Stimulated activated CD8-positive, alpha-beta memory T cell treated with anti-CD3 and anti-CD28 coated beads, Interleukin-2, amount 100 ng/mL, for 48 hours (primary cell): ENCODE measurements around the gene PITPNC1.
"Not testable (repeated sequence)": the region's sequence is repeated elsewhere in the genome, so short reads cannot be mapped to it uniquely, and the experiment has no call there.

Experiments
- DNase-seq, 2 donors: peaks; one replicate each; pipeline ENCODE4 v3.0.0-alpha.2; 2020; ENCODE audit warnings: low read depth in 2 of 2

PITPNC1 gene

GRCh38 chr17:67487506-67487905 is 110.4 kb downstream of the PITPNC1 start:
- no peak for DNase-seq

DNA sequence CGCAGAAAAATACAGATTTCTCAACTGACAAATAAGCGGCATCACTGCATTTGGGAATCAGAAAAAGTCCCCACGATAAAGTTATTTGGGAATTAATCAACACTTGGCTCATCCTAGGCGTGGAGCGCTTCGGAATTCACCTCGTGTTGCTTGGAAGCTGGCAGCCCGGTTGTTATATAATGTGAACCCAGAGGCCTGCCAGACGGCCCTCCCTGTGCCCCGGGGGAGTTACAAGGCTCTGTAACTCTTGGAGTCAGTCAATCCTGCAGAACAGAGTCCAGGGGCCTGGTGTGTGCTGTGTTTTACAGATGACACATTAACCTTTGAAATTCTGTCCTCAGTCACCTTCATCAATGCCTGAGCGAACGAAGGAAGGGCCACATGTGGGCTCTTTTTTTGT is 111.1 kb downstream of the PITPNC1 start:
- no peak for DNase-seq

GRCh38 chr17:67488768-67489167 is 111.7 kb downstream of the PITPNC1 start:
- no peak for DNase-seq

GRCh38 chr17:67489273-67489672 is 112.2 kb downstream of the PITPNC1 start:
- DNase-seq, result no peak

DNA sequence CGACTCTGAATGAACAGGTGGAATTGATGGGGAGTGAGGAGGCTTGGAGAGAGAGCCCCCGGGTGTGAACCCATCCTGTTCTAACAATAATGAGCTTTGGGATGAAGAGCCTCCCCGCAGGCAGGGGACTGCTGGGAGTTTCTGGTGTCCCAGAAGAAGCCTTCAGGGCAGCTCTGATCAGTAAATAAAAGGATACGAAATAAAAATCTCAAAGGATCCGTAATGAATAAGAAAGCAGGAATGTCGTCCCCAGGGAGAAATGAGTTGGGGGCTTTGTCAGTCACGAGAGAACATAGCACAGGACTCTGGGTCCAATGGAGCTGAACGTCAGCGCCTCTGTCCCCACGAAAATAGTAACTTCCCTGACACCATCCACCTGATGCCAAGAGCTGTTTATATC is 113.4 kb downstream of the PITPNC1 start:
- DNase-seq, result no peak

- DNase-seq, result no peak
These were observed 114.1 kb downstream of the PITPNC1 start for GRCh38 chr17:67491009-67491680.

DNA sequence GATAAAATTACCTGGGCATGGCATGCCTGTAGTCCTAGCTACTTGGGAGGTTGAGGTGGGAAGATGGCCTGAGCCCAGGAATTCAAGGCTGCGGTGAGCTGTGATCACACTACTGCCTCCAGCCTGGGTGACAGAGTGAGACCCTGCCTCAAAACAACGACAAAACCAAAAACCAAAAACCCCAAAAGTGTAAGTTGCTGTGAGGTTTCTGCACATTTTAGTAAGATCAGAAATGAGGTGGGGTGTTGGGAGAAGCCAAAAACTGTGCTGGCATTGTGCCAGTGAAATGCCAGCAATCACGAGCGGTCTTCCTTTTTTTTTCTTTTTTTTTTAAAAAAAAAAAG is 114.6 kb downstream of the PITPNC1 start:
- no peak for DNase-seq

DNA sequence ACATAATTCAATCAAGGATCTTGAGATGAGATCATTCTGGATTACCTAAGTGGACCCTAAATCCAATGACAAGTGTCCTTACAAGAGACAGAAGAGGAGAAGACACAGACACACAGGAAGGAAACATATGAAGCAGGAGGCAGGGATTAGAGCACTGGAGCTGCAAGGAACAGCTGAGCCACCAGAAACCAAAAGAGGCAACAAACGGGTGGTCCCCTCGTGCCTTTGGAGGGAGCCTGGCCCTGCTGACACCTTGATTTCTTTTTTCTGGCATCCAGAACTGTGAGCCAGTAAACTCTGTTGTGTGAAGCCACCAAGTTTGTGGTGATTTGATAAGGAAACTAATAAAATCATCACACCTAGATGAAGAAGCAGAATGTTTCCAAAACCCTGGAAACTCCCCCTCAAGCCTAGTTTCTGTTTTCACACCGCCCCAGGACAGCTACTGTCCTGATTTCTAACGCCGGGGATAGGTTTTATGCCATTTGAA is 115.2 kb downstream of the PITPNC1 start:
- no peak for DNase-seq

- no peak for DNase-seq
These were observed 115.9 kb downstream of the PITPNC1 start for GRCh38 chr17:67492824-67493517.

DNA sequence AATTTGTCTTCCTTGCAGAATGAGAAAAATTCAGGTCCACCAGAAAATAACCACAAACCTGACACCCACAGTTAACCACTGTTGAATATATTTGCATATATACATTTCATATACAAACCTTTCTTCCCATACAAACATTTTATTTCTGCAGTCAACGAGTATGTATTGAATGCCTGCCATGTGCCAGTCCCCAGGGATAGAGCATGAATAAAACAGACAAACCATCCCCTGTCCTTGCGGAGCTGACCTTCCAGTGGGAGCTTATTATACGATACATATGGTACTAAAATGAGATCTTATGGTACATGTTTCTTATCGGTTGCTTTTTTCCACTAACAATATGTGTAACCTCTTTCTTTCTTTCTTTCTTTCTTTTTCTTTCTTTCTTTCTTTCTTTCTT is 116.7 kb downstream of the PITPNC1 start:
- DNase-seq, result no peak

- not testable (repeated sequence) for DNase-seq
These were observed 118.5 kb downstream of the PITPNC1 start for GRCh38 chr17:67495534-67495933.

GRCh38 chr17:67496286-67496685 is 119.2 kb downstream of the PITPNC1 start:
- no peak for DNase-seq

GRCh38 chr17:67499685-67500084 is 122.6 kb downstream of the PITPNC1 start:
- no peak for DNase-seq

DNA sequence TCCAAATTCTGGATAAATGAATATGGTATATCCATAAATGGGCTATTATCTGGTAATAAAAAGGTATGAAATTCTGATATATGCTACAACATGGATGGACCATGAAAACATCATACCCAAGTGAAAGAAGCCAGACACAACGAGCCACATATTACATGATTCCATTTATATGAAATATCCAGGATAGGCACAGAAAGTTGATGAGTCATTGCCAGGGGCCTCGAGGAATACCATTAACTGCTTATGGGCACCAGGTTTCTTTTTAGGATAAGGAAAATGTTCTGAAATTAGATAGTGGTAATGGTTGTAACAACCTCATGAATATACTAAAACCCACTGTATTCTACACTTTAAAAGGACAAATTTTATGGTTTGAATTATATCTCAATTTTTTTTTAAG is 123.2 kb downstream of the PITPNC1 start:
- no peak for DNase-seq

DNA sequence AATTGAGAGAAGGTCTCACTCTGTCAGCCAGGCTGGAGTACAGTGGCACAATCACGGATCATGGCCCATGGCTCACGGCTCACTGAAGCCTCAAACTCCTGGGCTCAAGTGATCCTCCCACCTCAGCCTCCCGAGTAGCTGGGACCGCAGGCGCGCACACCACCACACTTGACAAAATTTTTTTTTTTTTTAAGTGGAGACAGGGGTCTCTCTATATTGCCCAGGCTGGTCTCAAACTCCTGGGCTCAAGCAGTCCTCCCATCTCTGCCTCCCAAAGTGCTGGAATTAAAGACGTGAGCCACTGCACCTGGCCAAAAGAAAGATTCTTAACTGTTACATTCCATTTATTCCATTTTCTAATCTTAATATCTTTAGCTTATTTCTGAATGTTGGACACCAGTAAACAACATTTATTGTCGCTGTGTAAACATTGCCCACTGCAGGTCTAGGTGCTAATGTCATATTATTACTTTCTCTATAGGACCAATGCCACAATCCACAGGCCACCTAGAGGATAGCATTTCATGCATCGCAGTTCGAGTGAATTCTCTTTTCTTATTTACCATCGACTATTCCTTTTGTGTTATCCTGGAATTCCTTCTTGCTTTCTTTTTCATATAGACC is 123.7 kb downstream of the PITPNC1 start:
- no peak for DNase-seq

DNA sequence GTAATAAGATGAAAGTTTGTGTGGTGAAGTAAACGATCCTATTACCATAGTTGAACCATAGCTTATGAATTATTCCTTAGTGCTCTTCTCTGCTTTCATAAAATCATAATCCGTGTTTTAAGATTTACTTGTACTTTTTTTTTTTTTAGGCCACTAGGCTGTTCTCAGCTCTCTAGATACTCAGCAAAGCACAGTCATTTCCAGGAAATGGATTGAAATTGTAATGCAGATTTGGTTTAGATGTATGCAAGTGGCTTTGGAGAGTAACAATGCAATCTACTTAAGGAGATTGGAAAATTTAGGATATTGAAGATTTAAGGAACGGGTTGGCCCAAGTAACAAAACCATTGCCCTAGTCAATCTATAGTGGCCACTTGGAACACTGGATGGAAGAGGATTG is 125.1 kb downstream of the PITPNC1 start:
- DNase-seq, result no peak

GRCh38 chr17:67503184-67503583 is 126.1 kb downstream of the PITPNC1 start:
- peak in 1 of 2 donors; percentile 10 for DNase-seq

DNA sequence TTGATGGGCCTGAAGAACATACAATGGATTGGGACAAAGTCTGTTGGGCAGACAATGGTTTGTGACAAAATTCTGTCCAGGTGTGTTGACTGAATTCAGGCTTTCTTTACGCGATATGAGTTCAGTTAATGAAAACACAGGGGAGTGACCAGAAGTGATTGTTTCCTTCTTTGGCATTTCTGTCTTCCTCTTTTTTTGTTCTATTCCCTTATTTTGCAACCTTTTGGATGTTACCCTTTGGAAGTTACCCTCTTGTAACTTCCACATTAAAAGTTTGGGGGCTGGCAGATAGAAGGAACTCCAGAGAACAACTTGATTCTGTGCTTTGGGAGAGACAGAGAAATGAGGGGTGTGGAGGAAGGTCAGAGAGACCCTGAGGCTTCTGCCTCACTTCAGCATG is 126.7 kb downstream of the PITPNC1 start:
- DNase-seq, result no peak

DNA sequence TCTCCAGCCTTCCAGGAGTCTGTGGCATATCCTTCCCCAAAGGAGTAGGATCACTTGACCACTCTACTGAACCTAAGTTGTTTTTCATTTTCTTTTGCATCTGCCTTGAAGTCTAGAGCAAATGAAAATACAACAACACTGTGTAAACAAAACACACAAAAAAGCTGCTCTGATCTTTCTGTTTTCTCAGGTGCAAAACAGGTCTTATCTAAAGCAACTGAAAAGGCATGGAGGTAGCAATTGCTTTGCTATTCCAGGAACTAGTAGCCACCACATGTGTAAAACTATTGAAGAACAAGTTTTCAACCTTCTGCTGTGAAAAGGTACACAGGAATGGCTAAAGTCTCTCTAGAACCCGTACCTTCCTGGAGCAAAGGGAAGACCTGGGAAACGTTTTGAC is 127.1 kb downstream of the PITPNC1 start:
- no peak for DNase-seq

GRCh38 chr17:67506966-67507365 is 129.9 kb downstream of the PITPNC1 start:
- no peak for DNase-seq

- DNase-seq, result no peak
These were observed 132.6 kb downstream of the PITPNC1 start for GRCh38 chr17:67509390-67510287.

- DNase-seq, result no peak
These were observed 133.9 kb downstream of the PITPNC1 start for GRCh38 chr17:67511012-67511411.
